GM21737 (cell line): ENCODE results near the gene TPO.
"Not testable (repeated sequence)": the region's sequence is repeated elsewhere in the genome, so short reads cannot be mapped to it uniquely, and the experiment has no call there.

Source experiments
- ATAC-seq: cut with Tn5 transposase; IDR thresholded peaks from one replicate; pipeline ENCODE4 v1.9.1; 2021; ENCODE audit warnings: mild to moderate bottlenecking, moderate library complexity; ENCODE audit not compliant: unreplicated experiment

The TPO gene

DNA sequence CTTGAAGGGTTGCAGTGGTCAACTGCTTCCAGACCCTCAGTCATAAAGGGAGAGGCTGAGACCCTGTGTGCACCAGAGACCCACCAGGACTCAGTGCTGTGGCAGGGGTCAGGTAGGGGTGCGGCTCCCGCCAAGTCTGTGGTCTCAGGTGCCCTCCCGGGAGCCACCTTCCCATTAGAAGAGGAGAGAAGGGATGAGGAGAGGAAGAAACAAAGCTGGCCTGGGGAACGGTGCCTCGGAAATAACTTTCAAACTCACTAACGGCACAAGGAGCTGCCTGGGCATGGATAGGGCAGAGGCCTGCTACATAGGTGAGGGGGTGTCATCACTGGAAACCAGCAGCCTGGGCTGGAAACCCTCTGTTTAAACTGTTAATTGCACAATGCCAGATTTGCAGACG is 84.9 kb downstream of the TPO start:
- no peak for ATAC-seq

DNA sequence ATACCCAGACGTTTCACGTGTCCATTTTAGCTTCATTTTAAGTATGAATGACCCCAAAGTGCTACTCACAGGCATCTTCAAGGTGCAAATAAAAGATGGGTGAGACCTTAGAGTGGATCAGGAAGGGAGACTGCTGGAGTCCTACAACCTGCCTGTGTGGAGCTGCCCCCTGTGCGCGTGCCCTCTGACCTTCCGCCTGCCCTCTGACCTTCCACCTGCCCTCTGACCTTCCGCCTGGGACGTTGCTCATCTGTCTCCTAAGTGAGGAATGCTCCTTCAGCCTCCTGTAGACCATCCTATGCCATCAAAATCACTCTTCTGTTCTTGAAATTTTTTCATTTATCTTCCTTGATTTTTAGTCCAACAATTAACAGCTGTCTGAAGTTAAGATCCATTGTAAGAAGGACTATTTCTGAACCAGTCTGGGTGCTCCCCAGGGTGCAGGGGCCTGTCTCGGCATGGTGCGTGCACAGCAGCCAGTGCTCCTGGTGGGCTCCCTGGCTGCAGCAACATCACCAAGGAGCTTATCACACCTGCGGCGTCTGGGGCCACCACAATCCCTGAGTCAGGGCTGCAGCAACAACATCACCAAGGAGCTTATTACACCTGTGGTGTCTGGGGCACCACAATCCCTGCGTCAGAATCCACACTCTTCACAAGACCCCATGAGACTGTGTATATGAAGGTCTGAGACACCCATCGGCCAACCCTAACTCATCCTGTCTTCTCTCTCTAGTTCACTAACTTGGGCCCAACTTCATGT is 86.0 kb downstream of the TPO start:
- ATAC-seq: no peak

DNA sequence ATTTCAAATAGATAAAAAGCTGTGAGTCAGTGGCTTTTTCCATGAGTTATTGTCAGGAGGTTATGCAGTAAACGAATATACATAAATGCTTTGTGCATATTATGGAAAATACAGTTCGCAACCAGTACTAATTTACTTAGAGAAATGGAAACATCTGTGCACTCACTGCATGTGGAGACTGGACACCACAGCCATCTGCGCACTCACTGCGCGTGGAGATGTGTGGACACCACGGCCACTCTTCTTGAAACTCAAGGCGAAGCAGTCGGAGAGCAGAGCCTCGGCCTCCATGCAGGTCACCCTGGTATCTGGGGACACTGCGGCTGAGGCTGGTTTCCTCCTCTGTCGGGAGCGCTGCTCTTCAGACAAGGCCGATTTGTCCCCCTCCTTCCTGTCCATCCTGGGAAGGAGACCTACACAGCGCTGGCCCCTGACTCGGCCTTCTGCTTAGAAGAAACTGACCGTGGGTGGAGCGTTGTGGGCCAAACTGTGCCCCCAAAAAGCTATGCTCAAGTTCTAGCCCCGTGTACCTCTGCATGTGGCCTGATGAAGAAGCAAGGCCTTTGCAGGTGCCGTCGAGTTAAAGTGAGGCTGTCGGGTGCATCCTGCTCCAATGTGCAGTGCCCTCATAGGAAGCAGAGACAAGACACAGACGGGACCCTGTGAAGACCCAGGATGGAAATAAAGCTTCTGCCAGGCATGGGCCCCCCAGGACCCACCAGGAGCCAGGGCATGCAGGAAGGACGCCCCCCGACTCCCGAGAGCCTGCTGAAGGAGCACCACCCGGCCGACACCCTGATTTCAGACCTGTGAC is 88.0 kb downstream of the TPO start:
- ATAC-seq: no peak

DNA sequence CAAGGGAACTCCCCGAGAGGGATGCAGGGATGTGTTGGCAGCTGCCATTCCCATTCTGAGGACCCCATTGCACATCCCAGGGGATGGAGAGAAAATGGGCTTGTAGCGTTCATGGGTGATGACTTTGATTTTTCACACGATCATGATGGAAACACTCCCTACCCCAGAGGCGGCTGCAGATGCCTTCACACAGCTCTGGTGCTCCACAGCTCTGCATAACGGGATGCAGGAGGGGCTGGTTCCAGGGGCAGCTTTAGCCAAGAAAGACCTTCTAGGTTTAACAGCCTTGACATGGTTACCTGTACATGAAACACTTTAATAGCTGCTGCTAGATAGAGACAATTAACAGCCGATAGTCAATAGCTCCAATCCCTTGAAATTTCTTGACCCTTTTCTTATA is 88.7 kb downstream of the TPO start:
- no peak for ATAC-seq

DNA sequence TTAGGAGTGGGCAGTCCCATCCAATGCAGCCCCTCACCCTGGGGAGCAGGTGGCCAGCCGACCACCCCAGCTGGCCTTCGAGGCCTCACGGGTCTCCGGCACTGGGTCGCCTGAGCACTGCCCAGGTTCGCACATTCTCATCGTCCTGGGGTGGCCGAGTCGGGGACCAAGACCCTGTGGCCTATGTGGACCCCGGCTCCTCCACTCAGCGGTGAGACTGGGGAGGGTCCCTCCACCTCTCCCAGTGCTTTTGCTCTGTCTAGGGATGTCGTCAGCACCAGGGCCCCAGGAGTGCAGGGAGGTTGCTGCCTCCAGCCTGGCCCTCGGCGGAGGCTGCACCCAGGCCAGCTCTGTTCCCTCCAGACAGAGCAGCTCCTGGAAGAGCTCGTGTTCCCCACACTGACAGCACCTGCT is 89.6 kb downstream of the TPO start:
- no peak for ATAC-seq

DNA sequence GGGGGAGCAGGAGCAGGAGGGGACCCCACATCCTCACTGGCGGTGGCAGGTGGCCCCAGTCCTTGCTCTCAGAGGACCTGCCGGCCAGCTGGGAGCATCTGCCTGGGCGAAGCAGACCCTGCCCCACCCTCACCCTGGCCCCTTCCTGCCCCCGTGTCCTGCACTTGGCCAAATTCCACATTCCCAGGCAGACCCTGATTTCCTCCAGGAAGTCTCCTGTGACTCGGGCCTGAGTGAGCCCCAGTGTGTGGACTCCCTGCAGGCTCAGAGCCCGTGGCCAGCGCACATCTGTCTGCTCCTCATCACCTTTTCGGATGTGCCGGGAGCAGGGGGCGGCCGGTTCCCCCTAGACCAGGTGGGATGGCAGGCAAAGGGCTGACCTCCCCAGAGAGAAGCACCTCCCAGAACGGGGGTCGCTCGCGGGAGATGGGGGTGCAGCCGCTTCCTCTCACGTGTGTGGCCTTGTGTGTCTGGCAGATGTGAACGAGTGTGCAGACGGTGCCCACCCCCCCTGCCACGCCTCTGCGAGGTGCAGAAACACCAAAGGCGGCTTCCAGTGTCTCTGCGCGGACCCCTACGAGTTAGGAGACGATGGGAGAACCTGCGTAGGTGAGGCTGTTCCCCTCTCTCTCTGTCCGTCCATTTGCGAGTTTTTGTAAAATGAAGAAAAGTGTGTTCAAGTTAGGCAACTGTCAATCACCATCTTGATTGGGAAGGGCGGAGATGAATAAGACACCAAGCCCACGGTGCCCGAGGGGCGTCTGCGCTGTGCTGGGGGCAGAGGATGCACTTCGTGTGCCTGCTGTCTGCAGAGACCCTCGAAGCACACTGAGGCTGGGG is 90.4 kb downstream of the TPO start:
- no peak for ATAC-seq

DNA sequence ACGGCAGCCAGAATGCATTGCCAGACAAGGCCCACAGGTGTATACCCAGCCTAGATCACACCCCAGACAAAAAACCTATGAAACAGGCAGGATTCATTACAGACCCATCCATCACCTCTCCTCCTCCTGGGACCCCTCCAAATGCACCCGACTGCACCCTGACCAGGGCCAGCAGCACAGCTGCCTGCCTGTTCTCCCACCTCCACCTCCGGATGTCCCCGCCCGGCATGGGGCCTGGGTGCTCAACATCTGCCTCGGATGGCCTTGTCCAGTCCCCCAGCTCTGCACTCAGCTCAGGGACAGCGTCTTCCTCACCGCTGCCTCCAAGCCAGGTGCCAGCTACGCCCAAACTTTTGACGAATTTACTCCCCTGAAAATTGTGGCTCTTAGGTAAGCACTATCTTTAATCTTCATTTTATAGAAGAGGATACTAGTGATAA is 91.1 kb downstream of the TPO start:
- ATAC-seq: no peak

DNA sequence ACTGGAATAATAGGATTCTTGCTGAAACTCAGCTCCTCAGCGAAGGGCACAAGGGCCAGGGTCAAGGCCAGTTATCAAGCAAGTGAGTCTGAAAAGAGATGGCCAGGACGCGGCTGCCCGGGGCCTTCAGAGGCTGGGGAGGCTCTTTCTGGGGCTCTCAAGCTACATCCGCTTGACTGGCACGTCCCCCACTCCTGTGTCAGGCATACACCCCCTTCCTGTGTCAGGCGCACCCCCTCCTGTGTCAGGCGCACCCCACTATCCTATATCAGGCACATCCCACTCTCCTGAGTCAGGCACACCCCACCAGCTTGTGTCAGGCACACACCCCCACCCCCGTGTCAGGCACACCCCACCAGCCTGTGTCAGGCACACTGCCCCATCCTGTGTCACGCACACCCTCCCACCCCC is 91.8 kb downstream of the TPO start:
- ATAC-seq: no peak

DNA sequence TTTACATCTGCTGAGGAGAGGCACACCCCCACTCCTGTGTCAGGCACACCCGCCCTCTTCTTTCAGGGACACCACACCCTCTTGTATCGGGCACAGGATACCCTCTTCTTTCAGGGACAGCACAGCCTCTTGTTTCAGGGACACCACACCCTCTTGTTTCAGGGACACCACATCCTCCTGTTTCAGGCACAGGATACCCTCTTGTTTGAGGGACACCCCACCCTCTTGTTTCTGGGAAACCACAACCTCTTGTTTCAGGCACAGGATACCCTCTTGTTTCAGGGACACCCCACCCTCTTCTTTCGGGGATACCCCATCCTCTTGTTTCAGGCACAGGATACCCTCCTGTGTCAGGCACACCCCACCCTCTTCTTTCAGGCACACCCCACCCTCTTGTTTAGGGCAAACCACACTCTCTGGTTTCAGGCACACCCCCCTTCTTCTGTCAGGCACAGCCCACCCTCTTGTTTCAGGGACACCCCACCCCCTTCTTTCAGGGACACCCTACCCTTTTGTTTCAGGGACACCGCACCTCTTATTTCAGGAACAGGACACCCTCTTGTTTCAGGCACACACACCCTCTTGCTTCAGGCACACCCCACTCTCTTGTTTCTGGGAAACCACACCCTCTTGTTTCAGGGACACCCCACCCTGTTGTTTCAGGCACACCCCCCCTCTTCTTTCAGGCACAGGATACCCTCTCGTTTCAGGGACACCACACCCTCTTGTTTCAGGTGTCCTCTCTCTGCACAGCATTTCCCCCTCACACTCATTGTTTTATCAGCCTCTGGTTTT is 96.2 kb downstream of the TPO start:
- ATAC-seq: no peak

DNA sequence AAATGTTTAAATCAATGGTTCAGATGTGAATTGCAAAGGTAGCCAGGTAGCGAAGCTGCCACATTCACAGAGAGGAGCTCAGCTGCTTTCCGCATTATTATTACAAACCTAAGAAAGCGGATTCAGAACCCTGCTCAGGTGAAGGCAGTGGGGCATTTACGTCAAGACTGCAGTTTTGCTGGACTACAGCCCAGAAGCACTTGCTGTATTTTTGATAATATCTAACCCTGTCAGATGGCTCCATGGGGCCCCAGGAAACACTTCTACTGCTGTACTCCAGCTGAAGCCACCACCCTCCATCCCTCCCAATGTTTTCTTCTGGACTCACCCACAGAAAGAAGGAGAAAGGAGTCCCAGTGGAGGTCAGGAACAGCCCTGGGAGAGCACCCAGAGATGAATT is 96.9 kb downstream of the TPO start:
- no peak for ATAC-seq

DNA sequence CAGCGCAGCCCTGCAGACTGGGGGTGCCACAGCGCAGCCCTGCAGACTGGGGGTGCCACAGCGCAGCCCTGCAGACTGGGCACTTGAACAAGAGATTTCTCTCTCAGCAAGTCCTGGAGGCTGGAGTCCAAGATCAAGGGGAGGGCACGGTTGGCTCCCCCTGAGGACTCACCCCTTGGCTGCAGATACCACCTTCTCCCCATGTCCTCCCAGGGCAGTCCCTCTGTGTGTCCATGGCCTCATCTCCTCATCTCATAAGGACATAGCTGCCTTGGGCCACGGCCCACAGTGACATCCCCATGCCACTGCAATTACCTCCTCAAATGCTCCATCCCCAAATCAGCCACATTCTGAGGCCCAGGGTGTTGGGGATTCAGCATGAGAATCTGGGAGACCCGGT is 98.2 kb downstream of the TPO start:
- ATAC-seq: no peak

DNA sequence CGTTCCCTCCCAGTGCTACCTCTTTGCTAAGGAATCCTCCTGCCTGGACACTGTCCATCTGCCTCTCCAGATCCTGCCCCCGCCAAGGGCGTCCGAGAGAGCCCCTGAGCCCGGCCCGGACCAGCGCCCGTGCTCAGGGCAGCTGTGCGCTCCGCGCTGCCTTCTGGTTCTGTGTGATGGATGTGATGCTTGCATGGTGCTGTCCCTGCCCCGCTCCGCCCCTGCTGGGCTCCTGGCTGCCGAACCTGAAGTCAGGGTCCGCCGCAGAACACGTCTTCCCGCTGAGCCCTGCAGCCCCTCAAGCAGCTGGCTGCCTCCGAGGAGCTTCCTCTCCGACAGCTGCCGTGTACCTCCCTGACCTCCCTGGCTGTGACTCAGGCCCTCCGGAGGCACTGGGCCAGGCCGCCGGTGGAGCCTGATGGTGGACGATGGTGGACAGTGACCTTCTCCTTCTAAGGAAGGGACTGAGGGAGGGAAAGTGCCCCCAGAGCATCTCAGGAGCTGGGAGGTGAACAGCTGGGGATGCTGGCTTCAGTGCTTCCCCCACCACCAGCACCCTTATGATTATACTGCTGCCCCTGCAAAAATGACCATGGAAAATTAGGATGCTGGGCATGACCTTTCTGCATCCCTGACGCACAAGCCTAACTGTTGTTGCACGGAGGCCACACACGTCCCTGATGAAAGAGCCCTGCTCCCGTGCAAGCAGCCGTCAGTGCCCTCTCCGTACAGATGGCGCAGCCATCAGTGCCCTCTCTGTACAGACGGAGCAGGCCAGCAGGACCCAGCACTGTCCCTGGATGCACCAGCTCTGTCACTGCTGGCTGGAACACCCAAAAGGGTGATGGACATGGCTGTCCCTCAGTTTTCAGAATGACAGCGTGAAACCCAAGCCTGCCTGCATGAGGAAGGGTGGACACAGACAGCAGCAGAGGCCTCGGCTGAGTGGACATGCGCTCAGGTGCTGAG is 99.3 kb downstream of the TPO start:
- no peak for ATAC-seq

DNA sequence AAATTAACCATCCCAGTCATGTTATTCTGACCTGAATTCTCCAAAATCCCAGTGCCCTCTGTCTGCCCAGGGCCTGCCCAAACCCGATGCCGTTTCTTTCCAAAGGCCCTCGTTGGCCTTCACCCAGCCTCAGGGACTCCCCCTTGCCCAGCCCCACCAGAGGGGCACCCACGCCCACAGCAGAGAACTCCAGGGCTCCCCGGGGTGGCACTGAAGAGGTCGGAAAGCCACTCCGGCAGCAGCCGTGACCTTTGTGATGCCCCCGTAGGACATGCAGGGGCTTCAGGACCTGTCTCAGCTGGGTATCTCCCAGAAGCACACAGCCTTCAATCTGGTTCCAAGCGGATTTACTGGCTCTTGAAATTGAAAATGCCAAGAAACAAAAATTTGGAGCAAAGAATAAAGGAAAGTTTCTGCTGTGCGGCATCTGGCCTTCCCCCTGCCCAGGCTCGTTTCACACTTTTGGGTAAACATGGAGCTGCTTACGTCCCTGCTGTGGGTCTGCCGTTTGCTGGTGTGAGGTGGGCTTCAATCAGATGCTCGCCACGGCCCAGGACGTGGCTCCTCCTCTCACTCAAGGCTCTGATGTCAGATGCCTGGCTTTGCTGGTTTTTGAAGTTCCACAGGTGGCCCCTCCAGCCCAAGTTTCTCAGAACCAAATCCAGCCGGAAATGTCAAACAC is 101.3 kb downstream of the TPO start:
- no peak for ATAC-seq

DNA sequence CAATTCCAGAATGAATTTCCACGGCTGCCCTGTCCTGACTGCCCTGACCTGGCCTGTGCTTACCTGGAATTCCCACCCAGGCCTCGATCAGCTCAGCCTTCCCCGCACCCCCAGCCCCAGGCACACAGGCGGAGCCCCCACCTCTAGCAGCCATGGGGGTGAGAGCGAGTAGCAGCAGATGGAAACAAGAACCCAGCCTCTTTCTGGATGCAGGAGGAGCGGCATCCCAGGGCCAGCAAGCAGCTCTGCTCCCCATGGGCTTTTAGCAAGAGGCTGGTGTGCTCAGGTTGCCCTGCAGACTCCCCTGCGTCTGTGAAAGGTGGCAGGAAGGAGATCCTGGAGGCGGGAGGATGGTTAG is 101.8 kb downstream of the TPO start:
- no peak for ATAC-seq

DNA sequence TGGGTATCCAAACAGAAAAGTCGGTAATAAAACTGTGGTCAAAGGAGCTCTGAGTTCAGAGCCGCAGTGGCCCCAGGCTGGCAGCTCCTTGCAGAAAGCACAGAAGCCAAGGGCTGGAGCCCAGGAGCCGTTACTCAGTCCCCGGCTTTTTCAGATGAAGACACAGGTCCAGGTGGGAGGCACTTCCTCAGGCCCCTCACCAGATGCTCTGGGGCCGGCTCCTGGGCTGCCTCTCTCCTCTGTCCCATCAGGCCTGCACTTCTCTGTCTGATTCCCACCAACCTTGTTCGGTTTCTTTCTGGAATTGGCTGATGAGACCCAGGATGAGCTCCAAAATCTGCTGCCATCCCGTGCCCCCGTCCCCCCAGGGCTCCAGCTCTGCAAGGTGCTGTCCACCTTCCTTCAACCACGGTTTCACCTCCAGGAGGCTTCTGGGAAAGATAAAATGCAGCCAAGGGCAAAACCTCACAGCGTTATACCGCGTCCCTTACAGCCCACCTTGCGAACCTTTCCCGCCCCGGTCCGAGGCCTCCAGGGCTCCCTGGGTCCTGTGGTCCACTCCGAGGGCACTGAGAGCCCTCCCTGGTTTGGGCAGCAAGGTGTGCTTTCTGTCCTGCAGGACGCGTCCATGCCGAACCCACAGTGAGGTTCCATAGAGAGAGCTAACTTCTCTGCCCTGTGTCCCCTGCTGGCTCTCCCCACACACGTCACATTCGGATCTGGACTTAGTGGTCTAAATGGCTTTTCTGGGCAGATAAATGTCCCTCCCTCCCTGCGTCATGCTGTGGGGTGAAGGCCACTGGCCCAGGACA is 102.9 kb downstream of the TPO start:
- no peak for ATAC-seq

DNA sequence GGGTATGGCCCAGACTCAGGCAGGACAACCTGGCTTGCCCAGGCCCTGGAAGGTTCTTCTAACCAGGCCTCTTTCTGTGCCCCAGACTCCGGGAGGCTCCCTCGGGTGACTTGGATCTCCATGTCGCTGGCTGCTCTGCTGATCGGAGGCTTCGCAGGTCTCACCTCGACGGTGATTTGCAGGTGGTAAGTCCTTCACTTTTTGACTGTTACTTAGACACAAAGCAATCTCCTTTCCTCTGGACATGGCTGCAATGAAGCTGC is 103.5 kb downstream of the TPO start:
- no peak for ATAC-seq

DNA sequence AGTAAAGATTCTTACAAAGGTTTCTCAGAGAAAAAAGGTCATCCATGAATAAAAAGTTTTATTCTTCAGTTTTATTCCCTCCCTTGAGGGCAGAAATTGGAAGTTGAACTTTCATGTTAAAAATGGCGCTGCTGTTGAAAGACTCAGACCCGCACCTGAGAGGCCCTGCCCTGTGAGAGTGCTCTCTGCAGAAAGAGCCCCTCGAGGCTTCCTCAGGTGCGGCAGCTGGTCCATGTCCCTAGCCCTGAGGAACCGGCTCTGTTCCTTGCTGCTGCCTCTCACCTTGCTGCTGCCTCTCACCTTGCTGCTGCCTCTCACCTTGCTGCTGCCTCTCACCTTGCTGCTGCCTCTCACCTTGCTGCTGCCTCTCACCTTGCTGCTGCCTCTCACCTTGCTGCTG is 104.0 kb downstream of the TPO start:
- not testable (repeated sequence) for ATAC-seq

DNA sequence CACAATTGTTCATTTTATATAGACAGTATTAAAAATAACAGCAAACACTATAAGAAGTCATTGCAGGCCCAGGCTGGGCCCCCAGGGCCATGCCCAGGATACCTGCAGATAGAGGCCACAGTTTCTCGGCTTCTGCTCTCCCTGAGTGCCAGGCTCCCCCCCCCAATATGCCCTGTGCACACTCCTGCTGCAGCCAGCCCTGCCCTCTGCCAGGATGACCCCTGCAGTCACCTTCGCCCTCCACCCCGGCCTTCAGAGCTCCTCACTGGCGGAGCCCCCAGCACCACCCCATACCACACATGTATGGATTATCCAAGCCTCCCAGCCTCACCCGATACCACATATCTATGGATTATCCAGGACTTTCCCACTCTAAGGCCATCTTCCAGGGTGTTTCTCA is 104.5 kb downstream of the TPO start:
- ATAC-seq: no peak
